Parathyroid adenoma (tissue), 2 donors: ENCODE data around the gene SETD2.

Experiments used
- H2AFZ ChIP-seq: fragments of 300-600 bp; sonication (generic); one replicate; pipeline ENCODE4 v1.7.0; 2017; ENCODE audit warnings: antibody characterized with exemption, mild to moderate bottlenecking
- H3K27ac ChIP-seq: fragments of 300-600 bp; sonication (generic); one replicate; pipeline ENCODE4 v1.7.0; 2017
- H3K27me3 ChIP-seq: fragments of 300-600 bp; sonication (generic); one replicate; pipeline ENCODE4 v1.7.0; 2017; ENCODE audit warnings: low read length; ENCODE audit not compliant: control insufficient read depth, insufficient read depth
- H3K36me3 ChIP-seq: fragments of 300-600 bp; sonication (generic); one replicate; pipeline ENCODE4 v1.7.0; 2017; ENCODE audit warnings: low read length; ENCODE audit not compliant: control insufficient read depth, insufficient read depth
- H3K4me1 ChIP-seq: fragments of 300-600 bp; sonication (generic); one replicate; pipeline ENCODE4 v1.7.0; 2017; ENCODE audit warnings: control low read depth
- H3K4me2 ChIP-seq: fragments of 300-600 bp; sonication (generic); one replicate; pipeline ENCODE4 v1.7.0; 2017; ENCODE audit warnings: low read length
- H3K4me3 ChIP-seq: fragments of 300-600 bp; sonication (generic); one replicate; pipeline ENCODE4 v1.7.0; 2017; ENCODE audit warnings: low read depth, low read length
- H3K79me2 ChIP-seq: fragments of 300-600 bp; sonication (generic); one replicate; pipeline ENCODE4 v1.7.0; 2017; ENCODE audit warnings: control low read depth
- H3K9ac ChIP-seq: fragments of 300-600 bp; sonication (generic); one replicate; pipeline ENCODE4 v1.7.0; 2017; ENCODE audit warnings: mild to moderate bottlenecking
- H3K9me3 ChIP-seq: fragments of 300-600 bp; sonication (generic); one replicate; pipeline ENCODE4 v1.7.0; 2017; ENCODE audit warnings: low read length; ENCODE audit not compliant: control insufficient read depth
- TF ChIP-seq, protein P1 (sequence below): fragments of 300-600 bp; sonication (generic); IDR thresholded peaks from one replicate; pipeline ENCODE4 v1.7.0; 2017; ENCODE audit warnings: antibody characterized with exemption, mild to moderate bottlenecking
- donor health status: primary hyperparathyroidism.

Gene SETD2

GRCh38 chr3:47014036-47014435 lies 149.9 kb downstream of the SETD2 start:
- no peak overlapping the region for H3K4me3 ChIP-seq
- H3K79me2 ChIP-seq = no peaks in the 10 kb centered on the region
- H3K9me3 ChIP-seq = no peaks in the 10 kb centered on the region
- TF ChIP-seq, protein P1, sequence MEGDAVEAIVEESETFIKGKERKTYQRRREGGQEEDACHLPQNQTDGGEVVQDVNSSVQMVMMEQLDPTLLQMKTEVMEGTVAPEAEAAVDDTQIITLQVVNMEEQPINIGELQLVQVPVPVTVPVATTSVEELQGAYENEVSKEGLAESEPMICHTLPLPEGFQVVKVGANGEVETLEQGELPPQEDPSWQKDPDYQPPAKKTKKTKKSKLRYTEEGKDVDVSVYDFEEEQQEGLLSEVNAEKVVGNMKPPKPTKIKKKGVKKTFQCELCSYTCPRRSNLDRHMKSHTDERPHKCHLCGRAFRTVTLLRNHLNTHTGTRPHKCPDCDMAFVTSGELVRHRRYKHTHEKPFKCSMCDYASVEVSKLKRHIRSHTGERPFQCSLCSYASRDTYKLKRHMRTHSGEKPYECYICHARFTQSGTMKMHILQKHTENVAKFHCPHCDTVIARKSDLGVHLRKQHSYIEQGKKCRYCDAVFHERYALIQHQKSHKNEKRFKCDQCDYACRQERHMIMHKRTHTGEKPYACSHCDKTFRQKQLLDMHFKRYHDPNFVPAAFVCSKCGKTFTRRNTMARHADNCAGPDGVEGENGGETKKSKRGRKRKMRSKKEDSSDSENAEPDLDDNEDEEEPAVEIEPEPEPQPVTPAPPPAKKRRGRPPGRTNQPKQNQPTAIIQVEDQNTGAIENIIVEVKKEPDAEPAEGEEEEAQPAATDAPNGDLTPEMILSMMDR = no peak
- H3K27me3 ChIP-seq = no peaks in the 10 kb centered on the region
- H3K9ac ChIP-seq = no peak overlapping the region
- H3K4me1 ChIP-seq = peaks cover 5% of the 10 kb centered on the region
- no peak overlapping the region for H3K4me2 ChIP-seq
- no peaks in the 10 kb centered on the region for H3K36me3 ChIP-seq
- H2AFZ ChIP-seq = no peak overlapping the region
- H3K27ac ChIP-seq = no peak overlapping the region

GRCh38 chr3:47013231-47013630 lies 150.7 kb downstream of the SETD2 start:
- Histone ChIP-seq H2AFZ (no peak overlapping the region), H3K36me3 (no peaks in the 10 kb centered on the region)

DNA sequence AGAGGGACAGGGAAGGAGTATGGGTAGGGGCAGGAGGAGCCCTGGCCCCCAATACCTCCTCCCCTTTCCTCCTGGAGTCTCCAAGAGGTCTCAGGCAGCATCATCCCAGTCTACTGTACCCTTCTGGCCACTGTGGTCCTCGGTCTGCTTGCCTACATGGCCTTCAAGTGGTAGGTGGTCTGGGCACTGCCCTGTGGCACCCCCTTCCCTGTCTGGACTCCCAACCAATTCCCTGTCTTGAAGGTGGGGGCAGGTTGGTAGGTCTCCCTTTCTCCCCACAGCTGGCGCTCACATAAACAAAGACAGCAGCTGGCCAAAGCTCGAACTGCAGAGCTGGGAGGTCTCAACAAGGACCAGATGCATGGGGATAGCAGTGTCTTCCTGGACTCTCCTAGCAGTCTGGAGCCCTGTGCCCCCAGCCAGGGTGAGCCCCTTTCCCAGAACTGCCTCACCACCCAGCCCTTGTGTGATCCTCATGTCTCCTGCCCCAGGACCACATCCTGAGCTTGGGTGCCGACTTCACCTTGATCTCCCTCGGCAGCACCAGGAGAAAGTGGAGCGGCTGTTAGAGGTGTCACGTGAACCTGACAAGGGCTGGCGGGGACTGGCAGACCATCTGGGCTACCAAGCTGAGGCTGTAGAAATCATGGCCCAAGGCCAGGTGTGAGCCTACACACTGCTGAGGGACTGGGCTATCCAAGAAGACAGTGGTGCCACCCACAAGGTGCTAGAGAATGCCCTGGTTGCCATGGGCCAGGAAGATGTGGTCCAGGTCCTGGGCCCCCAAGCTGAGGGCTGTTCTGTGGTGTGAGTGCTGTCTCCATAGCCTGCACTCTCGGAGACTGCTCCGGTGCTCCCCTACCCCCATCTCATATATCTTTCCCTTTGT lies 151.3 kb downstream of the SETD2 start:
- no peak overlapping the region for H2AFZ ChIP-seq
- TF ChIP-seq, protein P1 = no peak

More at GRCh38 chr3:47013231-47013630, 150.7 kb downstream of the SETD2 start:
- no peaks in the 10 kb centered on the region for H3K9me3 ChIP-seq
- H3K79me2 ChIP-seq = no peaks in the 10 kb centered on the region
- H3K9ac ChIP-seq = no peak overlapping the region
- H3K27me3 ChIP-seq = no peaks in the 10 kb centered on the region
- H3K27ac ChIP-seq = no peak overlapping the region
- TF ChIP-seq, protein P1 = no peak
- H3K4me2 ChIP-seq = no peak overlapping the region
- H3K4me3 ChIP-seq = no peak overlapping the region
- peaks cover 5% of the 10 kb centered on the region for H3K4me1 ChIP-seq

GRCh38 chr3:47011371-47011770 lies 152.5 kb downstream of the SETD2 start:
- no peaks in the 10 kb centered on the region for H3K9me3 ChIP-seq
- no peak overlapping the region for H3K27ac ChIP-seq
- peaks cover 5% of the 10 kb centered on the region for H3K4me1 ChIP-seq
- TF ChIP-seq, protein P1 = no peak
- no peaks in the 10 kb centered on the region for H3K27me3 ChIP-seq
- H3K9ac ChIP-seq = no peak overlapping the region
- no peak overlapping the region for H3K4me3 ChIP-seq
- H3K4me2 ChIP-seq = no peak overlapping the region
- no peaks in the 10 kb centered on the region for H3K36me3 ChIP-seq
- H3K79me2 ChIP-seq = no peaks in the 10 kb centered on the region
- no peak overlapping the region for H2AFZ ChIP-seq

More for the DNA sequence above, 151.3 kb downstream of the SETD2 start:
- Histone ChIP-seq H3K27me3 (no peaks in the 10 kb centered on the region), H3K4me2 (no peak overlapping the region), H3K9ac (no peak overlapping the region), H3K27ac (no peak overlapping the region), H3K36me3 (no peaks in the 10 kb centered on the region), H3K4me1 (peaks cover 5% of the 10 kb centered on the region), H3K9me3 (no peaks in the 10 kb centered on the region), H3K79me2 (no peaks in the 10 kb centered on the region), H3K4me3 (no peak overlapping the region)

- H3K9ac ChIP-seq = no peak overlapping the region
- H2AFZ ChIP-seq = no peak overlapping the region
- H3K4me2 ChIP-seq = no peak overlapping the region
- no peak overlapping the region for H3K27ac ChIP-seq
- TF ChIP-seq, protein P1 = no peak
- no peak overlapping the region for H3K4me3 ChIP-seq
- H3K79me2 ChIP-seq = no peaks in the 10 kb centered on the region
- no peaks in the 10 kb centered on the region for H3K27me3 ChIP-seq
- H3K4me1 ChIP-seq = peaks cover 5% of the 10 kb centered on the region
- no peaks in the 10 kb centered on the region for H3K36me3 ChIP-seq
- H3K9me3 ChIP-seq = no peaks in the 10 kb centered on the region
Observed at GRCh38 chr3:47010910-47011309, 153.0 kb downstream of the SETD2 start.
